Esophagus mucosa (tissue), 1 donor: ENCODE data around the gene TMEM243. TPM values are rescaled to one million over a fixed set of nuclear protein-coding genes. Genes with fewer than 3 reads are reported as not detected.
"Not testable (repeated sequence)": the region's sequence is repeated elsewhere in the genome, so short reads cannot be mapped to it uniquely, and the experiment has no call there.

Experiments
- ATAC-seq: fragments of 200-7000 bp; cut with Tn5 transposase; one replicate; pipeline ENCODE4 v1.9.1; 2020
- total RNA-seq: library from RNA; stranded (reverse); gene quantifications from one replicate; pipeline ENCODE4 v1.2.4, GENCODE V29; 2023
- donor health status: DM: yes; HTN: yes; CAD: no.

The TMEM243 gene, protein sequence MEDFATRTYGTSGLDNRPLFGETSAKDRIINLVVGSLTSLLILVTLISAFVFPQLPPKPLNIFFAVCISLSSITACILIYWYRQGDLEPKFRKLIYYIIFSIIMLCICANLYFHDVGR
- total RNA-seq: 8.1 TPM

DNA sequence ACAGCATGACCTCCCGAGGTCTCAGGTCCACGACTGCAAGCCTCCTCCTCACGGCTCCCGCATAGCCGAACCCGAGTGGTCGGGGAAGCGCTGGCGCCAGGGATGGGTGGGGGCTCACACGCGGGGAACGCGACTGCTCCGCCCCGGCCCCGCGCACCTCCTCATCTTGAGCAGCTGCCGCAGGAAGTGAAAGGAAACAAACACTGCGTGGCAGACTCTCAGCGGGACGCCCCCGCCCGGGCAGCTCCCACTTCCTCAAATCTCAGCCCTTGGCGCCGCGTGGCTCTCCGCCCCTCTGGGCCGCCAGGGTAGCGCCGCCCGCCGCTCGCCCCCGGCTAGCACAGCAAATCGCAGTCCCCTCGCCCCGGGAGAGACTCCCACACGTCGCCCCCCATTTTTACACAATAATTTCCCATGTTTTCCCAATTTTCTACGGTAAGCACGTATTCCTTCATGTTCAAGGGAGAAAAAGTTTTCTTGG is at the start of gene TMEM243:
Gene TMEM243 (minus strand): TSS at position 188 of the 481 bp plus-strand sequence. CDS start 229 bp downstream, outside the sequence.
- ATAC-seq: peak; percentile 83

DNA sequence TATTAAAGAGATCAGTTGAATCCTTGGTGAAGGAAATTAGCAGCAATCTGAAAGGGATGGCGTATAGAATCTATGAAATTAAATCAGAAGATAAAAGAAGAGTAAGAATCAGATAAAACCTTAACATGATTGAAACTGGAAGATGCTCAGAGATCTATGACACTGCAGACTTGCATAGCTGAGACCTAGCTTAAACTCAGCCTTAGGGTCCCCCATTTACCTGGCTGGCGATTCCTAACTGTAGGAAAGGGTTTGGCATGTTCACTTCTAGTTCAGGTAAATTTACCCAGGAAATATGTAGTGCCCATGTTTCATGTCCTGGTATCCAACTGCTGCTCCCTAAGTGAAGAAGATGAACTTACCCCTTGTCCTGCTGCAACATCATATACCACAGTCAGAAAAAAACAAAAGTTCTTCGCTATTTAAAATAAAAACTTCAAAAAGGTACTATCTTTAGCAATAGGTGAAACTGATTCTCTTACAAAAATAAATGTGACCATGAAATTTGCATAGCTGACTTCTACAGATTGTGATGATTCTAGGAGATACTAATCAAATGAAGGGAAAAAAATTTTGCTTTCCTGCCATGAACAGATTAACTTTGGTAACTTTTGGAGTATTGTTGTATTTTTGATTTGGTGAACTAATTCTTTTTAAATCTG is 47.8 kb upstream of the TMEM243 start:
- ATAC-seq: no peak

DNA sequence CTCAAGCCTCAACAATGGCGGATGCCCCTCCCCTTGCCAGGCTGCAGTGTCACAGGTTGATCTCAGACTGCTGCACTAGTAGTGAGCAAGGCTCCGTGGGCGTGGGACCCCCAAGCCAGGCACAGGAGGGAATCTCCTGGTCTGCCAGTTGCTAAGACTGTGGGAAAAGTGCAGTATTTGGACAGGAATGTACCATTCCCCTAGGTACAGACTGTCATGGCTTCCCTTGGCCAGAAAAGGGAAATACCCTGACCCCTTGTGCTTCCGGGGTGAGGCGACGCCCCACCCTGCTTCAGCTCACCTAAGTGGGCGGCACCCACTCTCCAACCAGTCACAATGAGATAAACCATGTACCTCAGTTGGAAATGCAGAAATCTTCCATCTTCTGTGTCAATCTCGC is 44.0 kb upstream of the TMEM243 start:
- ATAC-seq: no peak

DNA sequence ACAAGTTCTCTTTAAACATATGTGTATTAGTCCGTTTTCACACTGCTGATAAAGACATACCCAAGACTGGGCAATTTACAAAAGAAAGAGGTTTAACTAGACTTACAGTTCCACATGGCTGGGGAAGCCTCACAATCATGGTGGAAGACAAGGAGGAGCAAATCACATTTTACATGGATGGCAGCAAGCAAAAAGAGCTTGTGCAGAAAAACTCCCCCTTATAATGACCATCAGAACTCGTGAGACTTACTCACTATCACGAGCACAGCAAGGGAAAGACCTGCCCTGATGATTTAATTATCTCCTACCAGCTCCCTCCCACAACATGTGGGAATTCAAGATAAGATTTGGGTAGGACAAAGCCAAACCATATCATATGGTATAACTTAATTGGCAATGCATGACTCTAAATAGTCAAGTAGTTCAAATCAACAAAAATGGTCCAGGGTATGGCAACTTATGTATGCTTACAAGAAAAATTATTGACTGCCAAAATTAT is 34.1 kb upstream of the TMEM243 start:
- no peak for ATAC-seq

DNA sequence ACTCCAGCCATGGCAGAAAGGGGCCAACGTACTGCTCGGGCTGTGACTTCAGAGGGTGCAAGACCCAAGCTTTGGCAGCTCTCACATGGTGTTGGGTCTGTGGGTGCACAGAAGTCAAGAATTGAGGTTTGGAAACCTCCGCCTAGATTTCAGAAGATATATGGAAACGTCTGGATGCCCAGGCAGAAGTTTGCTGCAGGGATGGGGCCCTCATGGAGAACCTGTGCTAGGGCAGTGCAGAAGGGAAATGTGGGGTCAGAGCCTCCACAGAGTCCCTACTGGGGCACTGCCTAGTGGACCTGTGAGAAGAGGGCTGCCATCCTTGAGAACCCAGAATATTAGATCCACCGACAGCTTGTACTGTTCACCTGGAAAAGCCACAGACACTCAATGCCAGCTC is 26.1 kb upstream of the TMEM243 start:
- ATAC-seq: not testable (repeated sequence)

DNA sequence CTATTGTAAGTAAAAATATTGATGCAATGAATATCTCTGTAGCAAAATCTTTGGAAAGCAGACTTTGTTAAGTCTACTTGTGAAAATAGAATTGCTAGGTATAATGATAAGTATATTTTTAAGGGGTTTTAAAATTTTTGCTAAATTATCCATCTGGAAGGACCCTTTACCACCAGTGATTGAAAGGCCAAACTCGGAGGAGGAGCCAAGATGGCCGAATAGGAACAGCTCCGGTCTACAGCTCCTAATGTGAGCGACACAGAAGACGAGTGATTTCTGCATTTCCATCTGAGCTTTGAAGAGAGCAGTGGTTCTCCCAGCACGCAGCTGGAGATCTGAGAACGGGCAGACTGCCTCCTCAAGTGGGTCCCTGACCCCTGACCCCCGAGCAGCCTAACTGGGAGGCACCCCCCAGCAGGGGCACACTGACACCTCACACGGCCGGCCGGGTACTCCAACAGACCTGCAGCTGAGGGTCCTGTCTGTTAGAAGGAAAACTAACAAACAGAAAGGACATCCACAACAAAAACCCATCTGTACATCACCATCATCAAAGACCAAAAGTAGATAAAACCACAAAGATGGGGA is 19.0 kb upstream of the TMEM243 start:
- not testable (repeated sequence) for ATAC-seq

DNA sequence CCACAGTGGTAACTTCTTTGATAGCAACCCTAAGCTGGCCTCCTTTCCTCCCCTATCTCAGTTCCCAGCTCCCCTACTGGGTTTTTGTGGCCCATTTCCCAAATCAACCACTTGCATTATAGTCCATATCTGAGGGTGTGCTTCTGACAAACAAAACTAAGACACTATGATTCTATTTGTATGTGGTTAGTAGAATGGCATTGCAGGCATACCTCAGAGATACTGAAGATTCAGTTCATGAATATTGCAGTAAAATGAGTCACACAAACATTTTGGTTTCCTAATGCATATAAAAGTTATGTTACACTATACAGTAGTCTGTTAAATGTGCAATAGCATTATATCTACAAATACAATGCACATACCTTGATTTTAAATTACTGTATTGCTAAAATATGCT is 15.4 kb upstream of the TMEM243 start:
- ATAC-seq: no peak

DNA sequence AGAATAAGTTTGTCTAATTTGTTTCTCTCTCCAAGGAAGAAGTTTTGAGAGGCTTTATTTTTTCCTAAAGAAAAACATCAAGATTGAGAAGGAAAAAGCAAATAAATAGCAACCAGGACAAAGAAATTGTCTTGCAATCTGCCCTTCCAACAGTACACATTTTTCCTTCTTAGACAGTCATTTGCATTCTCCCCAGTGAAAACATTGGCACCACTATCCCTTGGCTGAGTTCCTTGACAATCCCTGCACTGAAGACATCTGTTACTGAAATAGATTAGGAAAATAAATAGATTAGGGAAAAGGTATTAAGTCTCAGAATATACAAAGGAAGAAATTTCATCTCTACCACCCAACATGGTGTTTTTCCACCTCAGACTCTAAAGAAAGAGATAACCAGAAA is 12.2 kb upstream of the TMEM243 start:
- ATAC-seq: no peak

DNA sequence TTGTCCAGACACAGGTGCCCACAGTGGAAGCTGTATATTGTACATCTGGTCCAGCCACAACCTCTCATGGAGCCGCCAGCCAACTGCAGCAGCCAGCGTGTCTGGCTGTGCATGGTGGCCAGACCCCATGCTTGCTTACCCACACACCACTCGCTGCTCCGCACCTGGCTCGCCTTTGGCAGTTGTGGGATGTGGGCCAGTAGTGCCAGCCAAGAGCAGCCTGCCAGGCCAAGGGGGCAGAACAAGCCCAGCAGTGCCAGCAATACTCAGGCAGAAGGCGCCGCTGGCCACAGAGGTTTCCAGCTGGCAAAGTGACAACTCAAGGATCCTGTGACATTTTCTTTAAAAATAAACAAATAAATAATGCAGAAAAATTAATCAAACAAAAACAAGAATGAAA is 11.7 kb upstream of the TMEM243 start:
- ATAC-seq: no peak

DNA sequence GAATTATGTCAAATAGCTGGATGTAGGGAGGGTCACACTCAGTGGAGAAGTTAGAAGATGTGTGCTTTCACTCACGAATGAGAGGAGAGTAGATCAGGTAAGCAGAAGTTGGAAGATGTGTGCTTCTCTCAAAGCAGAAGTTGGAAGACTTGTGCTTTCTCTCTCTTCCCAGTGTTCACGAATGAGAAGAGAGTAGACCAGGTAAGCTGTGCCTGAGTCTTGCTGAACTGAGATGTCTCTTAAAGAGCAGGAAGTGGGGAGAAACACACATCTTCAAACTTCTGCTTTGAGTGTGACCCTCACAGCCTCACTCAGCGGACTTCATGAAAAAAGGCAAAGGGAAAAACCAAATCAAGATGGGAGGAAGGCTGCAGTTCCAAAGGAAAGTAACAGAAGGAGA is 7.0 kb upstream of the TMEM243 start:
- no peak for ATAC-seq

DNA sequence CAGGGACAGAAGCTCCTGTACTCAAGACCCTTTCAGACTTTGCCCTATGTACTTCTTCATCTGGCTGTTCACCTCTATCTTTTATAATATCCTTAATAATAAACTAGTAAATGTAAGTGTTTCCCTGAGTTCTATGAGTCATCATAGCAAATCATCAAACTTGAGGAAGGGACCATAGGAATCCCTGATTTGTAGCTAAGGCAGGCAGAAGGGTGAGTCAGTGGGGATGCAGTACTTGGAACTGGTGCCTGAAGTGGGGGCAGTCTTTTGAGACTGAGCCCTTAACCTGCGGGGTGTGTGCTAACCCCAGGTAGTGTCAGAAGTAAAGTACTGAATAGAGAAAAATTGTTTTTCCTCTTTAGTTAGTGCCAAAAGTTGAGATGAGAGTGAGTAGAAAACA is 6.2 kb upstream of the TMEM243 start:
- no peak for ATAC-seq

DNA sequence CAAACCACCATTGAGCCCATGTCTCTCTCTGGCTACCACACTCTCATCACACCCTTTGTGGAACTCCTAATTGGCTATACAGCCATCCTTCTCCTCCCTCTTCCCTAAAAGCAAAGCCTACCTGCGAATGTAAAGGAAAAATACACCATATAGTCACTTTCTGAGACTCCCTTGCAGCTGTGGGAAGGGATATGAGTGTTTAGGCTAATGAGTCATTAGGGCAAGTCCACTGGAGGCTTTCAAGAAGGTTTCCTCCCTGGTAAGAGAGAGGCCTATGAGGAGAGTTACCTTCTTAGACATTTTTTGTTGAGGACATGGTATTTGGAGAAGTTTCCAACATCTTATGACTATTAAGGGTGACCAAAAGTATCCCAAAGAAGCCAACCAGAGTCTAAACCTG is 4.1 kb upstream of the TMEM243 start:
- no peak for ATAC-seq

DNA sequence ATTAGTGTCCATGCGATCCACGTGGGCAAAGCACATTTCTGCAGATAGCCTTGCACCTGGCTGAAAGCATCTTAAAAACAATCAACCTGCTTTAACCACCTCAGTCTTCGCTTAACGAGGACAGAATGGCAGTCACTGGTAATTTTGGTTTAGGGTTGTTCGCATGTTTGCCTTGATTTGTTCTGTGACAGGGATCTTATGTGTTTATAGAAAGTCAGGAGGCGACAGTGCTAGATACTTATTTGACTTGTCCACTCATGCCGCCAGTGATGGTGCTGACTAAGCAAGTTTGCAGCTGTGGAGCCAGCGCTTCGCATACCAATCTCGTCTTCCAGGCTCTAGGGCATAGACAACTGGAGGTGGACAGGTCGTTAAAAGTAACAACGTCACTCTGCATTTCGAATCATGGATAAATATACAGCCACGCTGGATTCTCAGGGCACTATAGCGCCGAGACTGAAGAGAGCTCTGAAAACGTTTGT is 1.2 kb upstream of the TMEM243 start:
- ATAC-seq: no peak

DNA sequence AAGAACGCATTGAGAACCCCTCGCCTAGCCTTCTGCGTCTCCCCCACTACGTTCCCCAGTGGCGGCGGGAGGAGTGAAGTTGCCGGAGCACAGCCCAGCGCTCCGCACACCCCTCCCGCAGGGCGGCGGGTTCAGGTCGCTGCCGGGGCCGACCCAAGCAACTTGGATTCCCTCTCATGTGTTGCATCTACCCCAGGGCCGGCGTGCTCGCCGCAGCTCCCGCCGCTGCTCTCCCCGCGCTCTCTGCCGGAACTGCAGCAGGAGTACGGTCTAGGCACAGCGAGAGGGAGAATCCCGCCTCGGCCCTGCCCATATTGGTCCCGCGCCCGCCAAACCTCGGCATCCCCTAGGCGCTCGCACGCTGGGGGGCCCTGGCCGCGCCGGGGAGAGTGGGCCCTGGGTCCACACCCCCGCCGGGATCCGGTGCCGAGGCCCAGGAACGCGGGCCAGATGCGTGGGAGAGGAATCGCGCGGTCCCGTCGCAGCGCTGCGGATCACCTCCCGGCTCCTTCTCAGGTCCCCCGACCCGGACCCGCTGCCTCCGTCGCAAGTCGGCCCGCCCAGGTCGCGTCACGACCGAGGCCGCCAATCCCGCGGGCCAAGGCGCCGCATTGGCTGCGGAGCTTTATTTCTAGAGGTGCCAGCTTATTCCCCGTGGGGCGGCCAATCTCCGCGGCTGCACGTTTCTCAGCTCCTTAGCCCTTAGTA is 648 bp upstream of the TMEM243 start:
- peak; percentile 86 for ATAC-seq

DNA sequence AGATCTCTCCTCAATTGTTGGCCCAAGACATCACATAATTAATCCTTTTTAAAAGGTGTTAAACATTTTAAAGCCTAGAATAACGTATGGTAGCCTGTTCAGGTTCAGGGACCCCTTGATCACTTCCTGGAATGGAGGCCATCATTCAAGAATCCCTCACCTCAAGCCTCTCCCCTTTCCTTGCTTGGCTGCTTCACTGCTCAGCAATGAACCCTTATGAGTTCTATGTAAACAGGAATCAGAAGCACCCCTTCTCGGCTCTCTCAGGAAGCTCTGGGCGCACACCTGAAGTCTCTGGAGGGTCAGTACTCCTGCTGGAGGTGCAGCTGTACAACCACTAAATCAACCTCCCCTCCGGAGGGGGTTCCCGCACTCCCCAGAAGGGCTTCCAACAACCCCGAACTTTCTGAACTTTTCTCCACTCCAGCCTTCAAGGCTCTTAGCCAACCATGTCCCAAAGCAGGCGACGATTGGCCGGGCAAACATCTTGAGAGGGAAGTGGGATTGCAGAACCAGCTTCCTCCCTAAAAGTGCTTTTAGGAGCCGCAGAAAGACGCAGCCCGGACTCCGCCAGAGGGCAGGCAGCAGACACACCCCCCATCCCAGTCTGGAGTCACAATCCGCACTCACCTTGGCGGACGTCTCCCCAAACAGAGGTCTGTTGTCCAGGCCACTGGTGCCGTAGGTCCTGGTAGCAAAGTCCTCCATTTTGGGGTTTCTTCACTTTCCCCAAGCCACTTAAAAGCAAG is 562 bp downstream of the TMEM243 start:
- ATAC-seq: peak; percentile 17

DNA sequence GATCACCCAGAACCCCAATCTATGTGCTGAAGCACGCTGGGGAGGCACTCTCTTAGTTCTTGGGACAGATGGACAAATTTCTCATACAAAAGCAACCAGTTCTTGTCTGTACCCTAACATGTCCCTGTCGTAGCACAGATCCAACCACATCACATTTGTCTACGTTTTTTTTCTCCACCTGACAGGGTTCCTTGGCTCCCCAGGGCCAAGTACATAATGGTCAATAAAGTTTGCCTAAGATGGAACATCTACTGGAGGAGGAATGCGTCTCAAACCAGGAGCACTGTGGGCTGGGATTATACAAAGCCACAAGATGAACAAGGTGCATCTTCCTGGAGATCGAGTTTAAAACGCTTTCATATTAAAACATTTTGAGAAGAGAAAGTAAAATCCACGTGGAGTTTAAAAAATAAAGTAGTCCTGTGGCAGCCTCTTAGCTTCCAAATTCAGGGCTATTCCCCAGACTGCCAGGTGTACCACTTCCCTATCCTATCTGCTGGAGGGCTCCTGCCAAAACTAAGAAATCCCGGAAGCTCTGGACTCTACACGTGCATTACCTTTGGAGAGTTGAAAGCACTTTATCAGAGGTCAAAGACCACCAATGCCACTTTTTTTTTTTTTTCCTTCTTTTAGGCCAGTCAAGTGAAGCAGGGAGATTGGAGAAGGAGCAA is 1.4 kb downstream of the TMEM243 start:
- ATAC-seq: no peak

DNA sequence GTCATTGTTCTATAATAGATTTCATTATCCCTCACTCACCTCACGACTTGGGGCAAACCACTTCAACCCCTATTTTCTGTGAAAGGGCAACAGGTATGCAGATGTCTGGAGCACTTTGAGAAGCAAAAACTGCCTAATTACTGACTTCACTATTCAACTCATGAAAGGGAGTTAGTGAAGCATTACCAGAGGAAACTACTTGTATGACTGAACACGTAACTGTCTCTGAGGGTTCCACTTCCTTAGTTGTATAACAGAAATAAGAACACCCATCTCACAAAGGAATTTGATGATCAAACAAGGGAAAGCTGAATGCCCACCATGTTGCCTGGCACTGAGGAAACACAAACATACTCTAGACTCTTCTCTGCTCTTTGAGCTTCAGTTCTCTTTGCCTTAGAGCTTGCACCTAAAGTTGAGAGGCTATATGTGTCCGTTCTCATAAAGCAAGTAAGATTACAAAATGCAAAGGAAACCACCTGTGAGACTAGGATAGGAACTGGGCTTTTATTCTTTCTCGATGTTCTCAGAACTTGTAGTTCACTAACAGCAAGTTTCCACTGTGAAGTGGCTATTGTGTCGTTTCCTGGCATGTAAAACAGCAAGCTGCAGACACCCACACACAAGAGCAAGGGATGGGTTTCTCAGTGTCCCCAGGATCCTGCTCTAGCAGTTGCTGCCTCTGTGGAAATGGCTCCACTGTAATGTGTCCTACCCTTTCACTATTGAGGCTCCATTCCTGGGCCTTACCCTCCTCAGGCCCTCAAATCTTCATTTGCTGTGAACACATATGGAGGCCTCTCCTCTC is 2.6 kb downstream of the TMEM243 start:
- ATAC-seq: no peak

DNA sequence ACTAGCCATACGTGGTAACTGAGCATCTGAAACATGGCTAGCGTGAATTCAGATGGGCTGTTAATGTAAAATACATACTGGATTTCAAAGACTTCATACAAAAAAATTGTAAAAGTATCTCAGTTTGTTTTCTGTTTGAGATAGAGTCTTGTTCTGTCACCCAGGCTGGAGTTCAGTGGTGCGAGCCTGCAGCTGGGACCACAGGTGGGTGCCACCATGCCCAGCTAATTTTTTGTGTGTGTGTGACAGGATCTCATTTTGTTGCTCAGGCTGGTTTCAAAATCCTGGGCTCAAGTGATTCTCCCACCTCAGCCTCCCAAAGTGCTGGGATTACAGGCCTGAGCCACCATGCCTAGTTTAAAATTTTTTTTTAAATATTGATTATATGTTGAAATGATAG is 4.5 kb downstream of the TMEM243 start:
- ATAC-seq: no peak

DNA sequence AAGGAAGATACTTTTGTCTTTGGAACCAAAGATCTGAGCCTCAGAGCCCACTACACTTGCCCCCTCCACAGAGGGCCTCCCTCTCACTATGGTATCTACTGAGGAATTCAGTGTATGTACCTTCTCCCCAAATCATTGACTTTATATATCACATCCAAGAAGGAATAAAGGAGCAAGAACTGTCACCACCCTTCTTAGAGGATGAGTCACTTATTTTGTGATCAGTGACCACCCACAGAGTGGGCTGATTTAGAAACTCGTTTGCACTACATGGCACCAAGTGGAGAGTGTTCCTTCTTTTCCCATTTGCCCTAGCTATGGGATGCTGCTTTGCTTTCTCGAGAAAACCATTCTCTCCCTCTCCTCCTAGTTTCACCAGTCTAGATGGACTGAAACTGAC is 5.7 kb downstream of the TMEM243 start:
- no peak for ATAC-seq

DNA sequence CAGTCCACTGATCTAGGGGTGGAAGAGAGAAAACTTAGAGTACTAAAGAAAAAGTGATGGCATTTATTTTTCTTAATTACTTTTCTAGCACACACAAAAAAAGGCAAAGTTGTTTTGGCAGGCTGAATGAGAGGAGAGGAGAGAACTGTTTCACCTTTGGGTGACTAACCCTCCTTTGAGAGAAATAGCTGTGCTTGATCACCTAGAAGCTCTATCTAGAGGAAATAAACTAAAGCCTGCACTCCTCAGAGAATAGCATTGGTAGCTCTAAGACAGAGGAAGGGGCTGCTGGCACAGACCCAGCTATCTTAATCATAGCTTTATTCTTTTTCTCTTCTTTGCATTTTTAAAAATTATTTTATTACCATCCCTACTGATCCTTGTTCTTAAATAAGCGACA is 6.3 kb downstream of the TMEM243 start:
- no peak for ATAC-seq

DNA sequence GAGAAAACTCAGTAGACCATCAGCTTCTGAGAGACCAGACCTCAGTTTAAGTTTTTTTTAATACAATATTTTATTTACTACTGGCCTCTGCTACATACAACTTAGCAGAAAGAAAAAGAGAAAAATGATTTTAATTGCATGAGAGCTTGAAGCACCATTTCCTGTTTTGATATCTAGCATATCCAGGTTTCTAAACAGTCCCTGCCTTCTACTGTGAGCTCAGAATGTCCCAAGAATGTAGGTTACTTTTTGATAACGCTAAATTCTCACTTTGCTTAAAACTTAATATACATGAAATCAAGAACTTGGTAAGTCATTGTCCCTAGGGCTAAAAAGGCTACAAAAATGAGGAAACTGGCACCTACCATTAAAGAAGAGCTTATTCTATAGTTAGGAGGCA is 7.0 kb downstream of the TMEM243 start:
- ATAC-seq: no peak
